HepG2 (cell line): Measurements from ENCODE around the gene FAM32A. TPM values are rescaled to one million over a fixed set of nuclear protein-coding genes. Genes with fewer than 3 reads are reported as not detected.
A peak's percentile ranks its signal among the peaks of the same experiment; 100 is the strongest.

ENCODE experiments used
- ATAC-seq: fragments of 200-7000 bp; cut with Tn5 transposase; 3 replicates; pipeline ENCODE4 v1.9.1; 2020; ENCODE audit warnings: mild to moderate bottlenecking, moderate library complexity
- BruUV-seq: library from RNA; stranded (reverse); fragments of 400-500 nt; replicated peaks from 2 replicates; lab custom pipeline; 2021; lab: Mats Ljungman, UMichigan
- CTCF ChIA-PET: fragments of 300-600 bp; formaldehyde crosslinking; extraction: SDS; loops from one replicate; lab custom pipeline; 2021; ENCODE audit warnings: low total read pairs, inconsistent platforms, low intra/inter-chr PET ratio; lab: Yijun Ruan, JAX
- POLR2A ChIA-PET: fragments of 350-600 bp; sonication (Branson Sonifier 250); formaldehyde crosslinking; loops from one replicate; lab custom pipeline; 2020; ENCODE audit warnings: antibody characterized with exemption, inconsistent platforms; lab: Yijun Ruan, JAX
- DNase-seq: peaks from one replicate; pipeline ENCODE4 v3.0.0-alpha.2; 2015; ENCODE audit warnings: low spot score
- FAIRE-seq: peaks from 3 replicates; lab custom pipeline; 2011; peaks lifted over from hg19 to GRCh38; lab: Jason Lieb, UNC
- H2AFZ ChIP-seq: one replicate; pipeline ENCODE4 v1.6.1; 2011; ENCODE audit warnings: low read length, inconsistent platforms
- H3K27ac ChIP-seq: fragments of 300-600 bp; 3 replicates; pipeline ENCODE4 v1.8.0; 2011; ENCODE audit warnings: mixed run types, mild to moderate bottlenecking, mixed read lengths, low read length, inconsistent platforms; ENCODE audit not compliant: insufficient read depth; ENCODE audit errors: extremely low read length
- H3K27me3 ChIP-seq, 2 experiments: fragments of 200-600 bp in 1 of 2; 2 replicates in 1 of 2; 3 replicates in 1 of 2; pipeline versions ENCODE4 v1.6.0 to v1.8.0; 2011; ENCODE audit warnings: low read length in 2 of 2, mild to moderate bottlenecking in 2 of 2, moderate library complexity in 2 of 2, inconsistent platforms in 1 of 2; ENCODE audit not compliant: insufficient read depth in 2 of 2, control insufficient read depth in 1 of 2
- H3K36me3 ChIP-seq, 2 experiments: fragments of 200-600 bp in 1 of 2; replicated peaks in 1 of 2; 2 replicates in 1 of 2; 3 replicates in 1 of 2; pipeline versions ENCODE4 v1.5.1 to v1.8.0; 2011; ENCODE audit warnings: low read length in 2 of 2, inconsistent platforms in 1 of 2; ENCODE audit not compliant: insufficient read depth in 2 of 2, control insufficient read depth in 1 of 2
- H3K4me1 ChIP-seq: 2 replicates; pipeline ENCODE4 v1.5.1; 2012; ENCODE audit warnings: low read length, inconsistent platforms; ENCODE audit not compliant: insufficient read depth
- H3K4me2 ChIP-seq: 2 replicates; pipeline ENCODE4 v1.6.0; 2011; ENCODE audit warnings: low read depth, low read length, inconsistent platforms
- H3K4me3 ChIP-seq, 3 experiments: fragments of 200-600 bp in 1 of 3; sonication (generic), shearing (Covaris generic) in 1 of 3; replicated peaks in 1 of 3; 2 replicates each; pipeline ENCODE4 v1.5.1; 2011 to 2016; ENCODE audit warnings: low read length in 3 of 3, inconsistent platforms in 2 of 3, low read depth in 2 of 3, mild to moderate bottlenecking in 2 of 3, control low read depth in 1 of 3, mixed read lengths in 1 of 3; ENCODE audit not compliant: insufficient read depth in 1 of 3
- H3K79me2 ChIP-seq: one replicate; pipeline ENCODE4 v1.6.1; 2011; ENCODE audit warnings: low read length, inconsistent platforms; ENCODE audit not compliant: insufficient read depth
- H3K9ac ChIP-seq: 2 replicates; pipeline ENCODE4 v1.6.0; 2011; ENCODE audit warnings: mild to moderate bottlenecking, low read depth, low read length, inconsistent platforms; ENCODE audit not compliant: insufficient read depth
- H3K9me3 ChIP-seq: 2 replicates; pipeline ENCODE4 v1.5.1; 2012; ENCODE audit warnings: mild to moderate bottlenecking, low read length
- H4K20me1 ChIP-seq: 2 replicates; pipeline ENCODE4 v1.6.0; 2011; ENCODE audit warnings: inconsistent platforms, mild to moderate bottlenecking, low read length, moderate library complexity; ENCODE audit not compliant: insufficient read depth
- EEA1 ChIP-seq: sonication (generic); formaldehyde crosslinking; IDR thresholded peaks from 2 replicates; pipeline ENCODE4 v1.5.1; 2020; ENCODE audit warnings: mild to moderate bottlenecking, missing genetic modification reagents, borderline replicate concordance
- GABPA ChIP-seq, 2 experiments: IDR thresholded peaks; 2 replicates each; pipeline ENCODE4 v1.6.1; 2011 to 2016; ENCODE audit warnings: low read depth in 2 of 2, low read length in 1 of 2, missing biosample characterization in 1 of 2, missing genetic modification characterization in 1 of 2
- GTF2F1 ChIP-seq: fragments of 150-350 bp; IDR thresholded peaks from 2 replicates; pipeline ENCODE4 v1.6.1; 2014; ENCODE audit warnings: low read length
- HCFC1 ChIP-seq: fragments of 150-350 bp; IDR thresholded peaks from 2 replicates; pipeline ENCODE4 v1.6.1; 2014; ENCODE audit warnings: low read depth, low read length
- KDM5B ChIP-seq: sonication (generic); formaldehyde crosslinking; IDR thresholded peaks from 2 replicates; pipeline ENCODE4 v1.4.0; 2020; ENCODE audit warnings: missing genetic modification reagents, mild to moderate bottlenecking, borderline replicate concordance
- MEF2D ChIP-seq: sonication (generic); formaldehyde crosslinking; IDR thresholded peaks from 2 replicates; pipeline ENCODE4 v1.5.1; 2020; ENCODE audit warnings: mild to moderate bottlenecking, missing genetic modification reagents
- NCOR1 ChIP-seq: fragments of 200-600 bp; sonication (generic); IDR thresholded peaks from 2 replicates; pipeline ENCODE4 v1.7.0; 2017; ENCODE audit warnings: antibody characterized with exemption, low read length, borderline replicate concordance
- NFKBIZ ChIP-seq: IDR thresholded peaks from 2 replicates; pipeline ENCODE4 v1.6.1; 2018; ENCODE audit warnings: missing genetic modification reagents, missing compliant biosample characterization
- NR2F2 ChIP-seq: IDR thresholded peaks from 2 replicates; pipeline ENCODE4 v1.6.1; 2012; ENCODE audit warnings: low read depth, inconsistent platforms, borderline replicate concordance
- PAWR ChIP-seq: sonication (generic); formaldehyde crosslinking; IDR thresholded peaks from 2 replicates; pipeline ENCODE4 v1.4.0; 2020; ENCODE audit warnings: missing genetic modification reagents, mild to moderate bottlenecking, borderline replicate concordance
- RARG ChIP-seq: sonication (generic); formaldehyde crosslinking; IDR thresholded peaks from 2 replicates; pipeline ENCODE4 v1.4.0; 2020; ENCODE audit warnings: low read depth, mild to moderate bottlenecking, missing genetic modification reagents
- TFDP2 ChIP-seq: sonication (generic); formaldehyde crosslinking; IDR thresholded peaks from 2 replicates; pipeline ENCODE4 v1.4.0; 2020; ENCODE audit warnings: missing genetic modification reagents
- WIZ ChIP-seq: sonication (generic); formaldehyde crosslinking; IDR thresholded peaks from 2 replicates; pipeline ENCODE4 v1.5.1; 2020; ENCODE audit warnings: mild to moderate bottlenecking, missing genetic modification reagents
- ZFP41 ChIP-seq: sonication (generic); formaldehyde crosslinking; IDR thresholded peaks from 2 replicates; pipeline ENCODE4 v1.4.0; 2020; ENCODE audit warnings: mild to moderate bottlenecking, missing genetic modification reagents, borderline replicate concordance
- ZNF274 ChIP-seq: sonication (generic); formaldehyde crosslinking; IDR thresholded peaks from 2 replicates; pipeline ENCODE4 v1.5.1; 2020; ENCODE audit warnings: mild to moderate bottlenecking, missing genetic modification reagents
- ZNF337 ChIP-seq: sonication (generic); formaldehyde crosslinking; IDR thresholded peaks from 2 replicates; pipeline ENCODE4 v1.5.1; 2020; ENCODE audit warnings: missing genetic modification reagents, low read depth, mild to moderate bottlenecking, borderline replicate concordance
- ZNF605 ChIP-seq: sonication (generic); formaldehyde crosslinking; IDR thresholded peaks from 2 replicates; pipeline ENCODE4 v1.8.0; 2022; ENCODE audit warnings: mild to moderate bottlenecking, missing genetic modification reagents
- ZNF792 ChIP-seq: IDR thresholded peaks from 2 replicates; pipeline ENCODE4 v1.6.1; 2016
- ZNF83 ChIP-seq: sonication (generic); formaldehyde crosslinking; IDR thresholded peaks from 2 replicates; pipeline ENCODE4 v1.4.0; 2020; ENCODE audit warnings: missing genetic modification reagents, mild to moderate bottlenecking, borderline replicate concordance
- ZNF878 ChIP-seq: sonication (generic); formaldehyde crosslinking; IDR thresholded peaks from 2 replicates; pipeline ENCODE4 v1.8.1; 2023; ENCODE audit warnings: mild to moderate bottlenecking, missing genetic modification reagents, moderate library complexity
- WGBS: methylation state at CpG from one replicate; pipeline ENCODE4 v1.1.6; 2017; ENCODE audit warnings: low lambda C conversion rate; 5-methylcytosine and 5-hydroxymethylcytosine counted together
- in situ Hi-C: cut with HindIII; loops from 2 replicates; pipeline ENCODE4 v1.10.0; 2017; ENCODE audit warnings: low pct_unique_long_range_greater_than_20kb; ENCODE audit not compliant: extremely low pct_ligation_motif_present
- intact Hi-C: fragments of 100-400 bp; cut with micrococcal nuclease; formaldehyde crosslinking; loops from one replicate; pipeline ENCODE4 v1.10.0; 2022; ENCODE audit not compliant: unreplicated experiment
- polyA plus RNA-seq, 8 experiments: library from polyadenylated mRNA; depleted of rRNA in 3 of 8; stranded (reverse) in 7 of 8; unstranded in 1 of 8; fragments of >200 nt; fragmentation: Illumina TruSeq in 4 of 8; extraction: Trizol in 4 of 8; gene quantifications; 2 replicates each; pipeline versions ENCODE4 v1.2.1 to v1.2.3, GENCODE V29; 2011 to 2016; ENCODE audit warnings: low read depth in 4 of 8, missing spikeins in 1 of 8, mixed read lengths in 1 of 8; ENCODE audit not compliant: insufficient read depth in 1 of 8
- total RNA-seq, 5 experiments: library from RNA; depleted of rRNA; stranded (reverse); fragments of >200 nt; fragmentation: Illumina TruSeq; extraction: Trizol; gene quantifications; 2 replicates each; pipeline ENCODE4 v1.2.3, GENCODE V29; 2016; ENCODE audit warnings: low read depth in 1 of 5
- TF ChIP-seq, protein P1 (sequence below): IDR thresholded peaks from 2 replicates; pipeline ENCODE4 v1.6.1; 2012; ENCODE audit warnings: inconsistent platforms
- TF ChIP-seq, protein P2 (sequence below): sonication (generic); formaldehyde crosslinking; IDR thresholded peaks from 2 replicates; pipeline ENCODE4 v1.4.0; 2020; ENCODE audit warnings: mild to moderate bottlenecking, missing genetic modification reagents

The FAM32A gene
- total and polyA plus RNA-seq, 2 of the 13 experiments (the other 11 are each of a cell fraction or from before 2014, with no cell fraction given), result 85.8 to 86.2 TPM

- TF ChIP-seq MEF2D (CRISPR knock-in tag), result 0 out of 2 replicates have a peak, but pooled peaks have one; percentile 25
- no peak for TF ChIP-seq PAWR
- TF ChIP-seq ZNF274 (CRISPR knock-in tag), result no peak
- no peak for TF ChIP-seq WIZ (CRISPR knock-in tag)
- TF ChIP-seq ZNF878 (CRISPR knock-in tag), result peak; percentile 36; the same call in 1 of the 2 replicates
Observed at GRCh38 chr19:16197188-16197621, 12.0 kb downstream of the FAM32A start (continued).

GRCh38 chr19:16197622-16198369 lies 12.6 kb downstream of the FAM32A start, which contains the start of gene AP1M1:
TSS of gene AP1M1 (plus strand) at chr19:16197911. CDS start at chr19:16198027, 116 bp downstream.
- in situ Hi-C loops (no loop called here), intact Hi-C loops (loop anchor here (1.0 kb wide), 1 partner anchor 12 kb away; the partner anchor contains the start of gene FAM32A)
- Histone ChIP-seq H3K4me1 (peaks cover 52% of the 10 kb centered on the region), H3K27me3 (no peaks in the 10 kb centered on the region; a peak in 1 of 5 replicates), H3K79me2 (peaks cover 23% of the 10 kb centered on the region), H3K4me2 (peak within 1 kb of the TSS; percentile 98), H3K4me3 (peak within 1 kb of the TSS; percentile 62 to 87 (median 80)), H4K20me1 (no peaks in the 10 kb centered on the region), H2AFZ (peak within 1 kb of the TSS; percentile 92), H3K36me3 (peaks cover 2 to 13% of the 10 kb centered on the region in 2 experiments; a peak in 2 of 5 replicates), H3K27ac (peak within 1 kb of the TSS; percentile 82), H3K9ac (peak within 1 kb of the TSS; percentile 83), H3K9me3 (no peaks in the 10 kb centered on the region)
- DNase-seq (peak; percentile 95), FAIRE-seq (peak; percentile 40), ATAC-seq (peak; percentile 84)
- no TSS peak for BruUV-seq
- 0% methylated on average over 9 of the region's 65 CpGs for WGBS
- CTCF ChIA-PET, result no interaction called here
- POLR2A ChIA-PET, result interaction anchor here (0.5 to 4.5 kb wide), 6 partner anchors 10 to 988 kb away, joined by 3 to 44 read pairs (median 3); partner anchors contain the start of genes FAM32A and MED26
- TF ChIP-seq ZNF605 (CRISPR knock-in tag) (peak; percentile 59; the same call in 1 of the 2 replicates), RARG (CRISPR knock-in tag) (no peak), ZFP41 (CRISPR knock-in tag) (no peak), ZNF83 (CRISPR knock-in tag) (no peak), TFDP2 (CRISPR knock-in tag) (peak; percentile 95), HCFC1 (peak; percentile 67), ZNF792 (CRISPR knock-in tag) (peak; percentile 44; the same call in 1 of the 2 replicates), NFKBIZ (CRISPR knock-in tag) (no peak), KDM5B (CRISPR knock-in tag) (peak; percentile 81; the same call in 1 of the 2 replicates), EEA1 (CRISPR knock-in tag) (no peak; the same call in 1 of the 2 replicates), GABPA (IDR thresholded peaks at IDR 0.05; ENCODE audit: low read depth, low read length) (peak; percentile 95), GABPA (CRISPR knock-in tag; IDR thresholded peaks at IDR 0.05; ENCODE audit: low read depth) (peak; percentile 93), GTF2F1 (no peak), NR2F2 (no peak), NCOR1 (peak; percentile 37; the same call in 1 of the 2 replicates), ZNF337 (CRISPR knock-in tag) (0 out of 2 replicates have a peak, but pooled peaks have one; percentile 14)
- TF ChIP-seq, protein P1, sequence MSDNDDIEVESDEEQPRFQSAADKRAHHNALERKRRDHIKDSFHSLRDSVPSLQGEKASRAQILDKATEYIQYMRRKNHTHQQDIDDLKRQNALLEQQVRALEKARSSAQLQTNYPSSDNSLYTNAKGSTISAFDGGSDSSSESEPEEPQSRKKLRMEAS, result peak; percentile 67
- TF ChIP-seq, protein P2, sequence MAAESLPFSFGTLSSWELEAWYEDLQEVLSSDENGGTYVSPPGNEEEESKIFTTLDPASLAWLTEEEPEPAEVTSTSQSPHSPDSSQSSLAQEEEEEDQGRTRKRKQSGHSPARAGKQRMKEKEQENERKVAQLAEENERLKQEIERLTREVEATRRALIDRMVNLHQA (CRISPR knock-in tag), result no peak
